Activated CD8-positive, alpha-beta memory T cell treated with anti-CD3 and anti-CD28 coated beads, Interleukin-2, amount 50 U/mL, for 48 hours (primary cell): ENCODE data around the gene ZNF3.
A peak's percentile ranks its signal among the peaks of the same experiment; 100 is the strongest.

Experiments
- DNase-seq: peaks from one replicate; pipeline ENCODE4 v3.0.0-alpha.2; 2020

The ZNF3 gene

GRCh38 chr7:100087055-100087750, 5.7 kb upstream of the ZNF3 start:
- DNase-seq, result no peak

GRCh38 chr7:100085515-100085914, 4.0 kb upstream of the ZNF3 start:
- no peak for DNase-seq

- no peak for DNase-seq
Observed at GRCh38 chr7:100082978-100083377, 1.5 kb upstream of the ZNF3 start.

- no peak for DNase-seq
Observed at GRCh38 chr7:100080907-100081534, 502 bp downstream of the ZNF3 start.

- DNase-seq, result no peak
Observed at GRCh38 chr7:100079024-100079560, 2.4 kb downstream of the ZNF3 start.

- DNase-seq, result no peak
Observed at GRCh38 chr7:100077205-100077604, 4.3 kb downstream of the ZNF3 start.

- DNase-seq, result no peak
Observed at GRCh38 chr7:100075418-100075817, 6.1 kb downstream of the ZNF3 start.

- DNase-seq, result no peak
Observed at GRCh38 chr7:100074841-100075240, 6.7 kb downstream of the ZNF3 start.

- DNase-seq, result no peak
Observed at GRCh38 chr7:100072462-100072861, 9.1 kb downstream of the ZNF3 start.

GRCh38 chr7:100071018-100071723, 10.4 kb downstream of the ZNF3 start:
- DNase-seq, result no peak

- DNase-seq, result no peak
Observed at GRCh38 chr7:100069991-100070390, 11.5 kb downstream of the ZNF3 start.

- DNase-seq, result no peak
Observed at GRCh38 chr7:100066953-100067352, 14.6 kb downstream of the ZNF3 start.

GRCh38 chr7:100065452-100066186, 15.9 kb downstream of the ZNF3 start:
- no peak for DNase-seq

- no peak for DNase-seq
Observed at GRCh38 chr7:100064162-100064561, 17.4 kb downstream of the ZNF3 start.

- no peak for DNase-seq
Observed at GRCh38 chr7:100063376-100063775, 18.1 kb downstream of the ZNF3 start.

- DNase-seq, result no peak
Observed at GRCh38 chr7:100061518-100062193, 19.9 kb downstream of the ZNF3 start.

GRCh38 chr7:100059251-100059739, 22.2 kb downstream of the ZNF3 start:
- no peak for DNase-seq

- DNase-seq, result no peak
Observed at GRCh38 chr7:100057006-100057405, 24.5 kb downstream of the ZNF3 start.

GRCh38 chr7:100053215-100053614, 28.3 kb downstream of the ZNF3 start:
- no peak for DNase-seq

GRCh38 chr7:100051611-100052010, 29.9 kb downstream of the ZNF3 start:
- no peak for DNase-seq

- DNase-seq, result peak; percentile 95
Observed at GRCh38 chr7:100049441-100050291, 31.9 kb downstream of the ZNF3 start, which contains the start of gene ZSCAN21. Gene ZSCAN21 (plus strand): TSS chr7:100049774. CDS start chr7:100057007, 7,233 bp downstream.
